HG03354 (cell line): Measurements from ENCODE around the gene CTXN1.
"Not testable (repeated sequence)": the region's sequence is repeated elsewhere in the genome, so short reads cannot be mapped to it uniquely, and the experiment has no call there.

Source experiments
- ATAC-seq: cut with Tn5 transposase; IDR thresholded peaks from one replicate; pipeline ENCODE4 v1.9.1; 2021; ENCODE audit warnings: mild to moderate bottlenecking; ENCODE audit not compliant: unreplicated experiment, poor library complexity, severe bottlenecking

CTXN1 gene

GRCh38 chr19:7953060-7953459 is 27.1 kb upstream of the CTXN1 start:
- ATAC-seq = no peak

DNA sequence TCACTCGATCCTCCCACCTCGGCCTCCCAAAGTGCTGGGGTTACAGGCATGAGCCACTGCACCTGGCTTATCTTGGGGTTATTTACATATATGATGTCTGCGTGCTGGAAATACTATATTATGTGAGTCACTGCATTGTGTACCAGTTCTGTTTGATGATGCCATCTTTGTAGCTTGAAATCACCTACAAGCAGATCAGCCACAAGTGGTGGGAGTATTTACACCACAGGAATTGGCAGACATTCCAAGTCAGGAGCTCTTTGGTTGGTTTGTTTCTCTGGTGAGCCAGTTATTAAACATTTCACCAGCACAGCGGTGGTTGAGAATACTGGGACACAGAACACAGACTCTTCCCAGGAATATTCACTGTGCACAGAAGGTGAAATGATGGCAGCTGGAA is 22.0 kb upstream of the CTXN1 start:
- no peak for ATAC-seq

DNA sequence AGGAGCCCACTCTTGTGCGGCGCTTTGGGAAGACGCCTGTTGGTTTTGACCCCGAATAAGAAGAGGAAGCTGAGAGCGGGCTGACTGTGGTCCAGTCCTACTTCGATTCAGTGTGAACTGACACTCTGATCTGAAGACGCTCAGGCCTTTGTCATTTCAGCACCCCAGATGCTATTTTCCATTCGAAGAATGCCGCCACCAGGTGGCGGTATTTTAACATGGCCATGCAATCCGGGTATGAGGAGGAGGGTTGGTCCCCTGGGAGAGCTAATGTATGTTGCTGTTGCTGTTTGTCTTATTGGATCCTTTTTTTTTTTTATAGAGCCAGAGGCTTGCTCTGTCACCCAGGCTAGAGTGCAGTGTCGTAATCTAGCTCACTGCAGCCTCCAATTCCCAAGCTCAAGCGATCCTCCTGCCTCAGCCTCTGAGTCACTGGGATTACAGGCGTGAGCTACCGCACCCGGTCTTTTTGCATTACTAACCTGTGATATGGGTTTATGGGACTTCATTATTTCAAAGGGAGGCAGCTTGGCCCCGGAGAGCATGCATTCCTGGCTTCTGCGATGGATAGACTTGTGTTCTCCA is 18.3 kb upstream of the CTXN1 start:
- ATAC-seq = peak; percentile 39

DNA sequence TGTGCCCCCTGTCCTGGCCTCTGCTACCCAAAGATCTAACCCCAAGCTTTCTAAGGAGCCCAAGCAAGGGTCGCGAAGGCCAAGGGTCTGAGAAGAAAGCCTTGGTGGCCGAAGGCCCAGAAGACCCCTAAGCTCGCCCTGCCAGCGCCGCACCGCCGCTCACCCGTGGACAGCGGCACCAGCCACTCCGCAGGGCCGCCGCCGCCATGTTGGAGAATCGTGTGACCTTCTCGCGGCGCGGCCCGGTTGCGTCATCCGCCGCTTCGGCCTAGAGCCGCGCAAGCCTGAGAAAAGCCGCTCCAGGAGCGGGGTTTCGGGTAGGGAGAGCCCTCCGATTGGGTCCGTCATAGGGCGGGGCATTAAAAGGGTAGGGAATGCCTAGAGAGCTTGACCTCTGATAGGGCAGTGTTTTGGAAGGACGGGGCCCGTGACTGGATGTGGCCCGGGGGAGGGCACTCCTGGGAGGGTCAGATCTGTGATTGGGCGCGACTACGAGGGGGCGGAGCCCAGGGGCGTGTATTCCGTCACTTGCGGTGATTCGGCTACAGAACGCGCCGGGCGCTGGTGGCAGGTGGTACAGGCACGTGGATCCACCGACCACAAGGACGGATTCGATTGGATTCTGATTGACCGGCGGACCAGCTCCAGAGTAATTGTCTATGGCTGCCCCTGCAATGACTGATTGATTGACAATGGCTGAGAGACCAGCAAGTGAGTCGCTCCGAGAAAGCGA is 17.7 kb upstream of the CTXN1 start, which contains the start of gene TIMM44:
Gene TIMM44 (minus strand): TSS at position 223 of the 733 bp plus-strand sequence. CDS start 15 bp downstream, at position 208.
- peak; percentile 95 for ATAC-seq

DNA sequence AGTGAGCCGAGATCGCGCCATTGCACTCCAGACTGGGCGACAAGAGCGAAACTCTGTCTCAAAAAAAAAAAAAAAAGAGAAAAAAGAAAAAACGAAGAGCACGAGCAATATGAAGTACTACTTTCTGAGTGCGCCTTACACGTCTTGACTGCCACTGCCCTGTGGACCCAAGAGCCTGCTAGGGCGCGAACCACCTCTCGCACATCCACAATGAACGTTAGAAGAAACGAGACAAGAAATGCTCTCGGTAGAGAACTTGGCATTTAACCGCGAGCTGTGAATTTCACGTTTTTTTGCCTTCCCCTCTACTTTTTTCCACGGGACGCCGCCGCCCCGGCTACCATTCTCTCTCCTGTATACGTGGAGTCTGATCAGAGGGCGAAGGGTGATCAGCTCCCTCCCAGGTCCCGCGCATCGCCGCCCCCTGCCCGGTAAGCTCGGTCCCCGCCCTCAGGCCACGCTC is 17.1 kb upstream of the CTXN1 start:
- no peak for ATAC-seq

DNA sequence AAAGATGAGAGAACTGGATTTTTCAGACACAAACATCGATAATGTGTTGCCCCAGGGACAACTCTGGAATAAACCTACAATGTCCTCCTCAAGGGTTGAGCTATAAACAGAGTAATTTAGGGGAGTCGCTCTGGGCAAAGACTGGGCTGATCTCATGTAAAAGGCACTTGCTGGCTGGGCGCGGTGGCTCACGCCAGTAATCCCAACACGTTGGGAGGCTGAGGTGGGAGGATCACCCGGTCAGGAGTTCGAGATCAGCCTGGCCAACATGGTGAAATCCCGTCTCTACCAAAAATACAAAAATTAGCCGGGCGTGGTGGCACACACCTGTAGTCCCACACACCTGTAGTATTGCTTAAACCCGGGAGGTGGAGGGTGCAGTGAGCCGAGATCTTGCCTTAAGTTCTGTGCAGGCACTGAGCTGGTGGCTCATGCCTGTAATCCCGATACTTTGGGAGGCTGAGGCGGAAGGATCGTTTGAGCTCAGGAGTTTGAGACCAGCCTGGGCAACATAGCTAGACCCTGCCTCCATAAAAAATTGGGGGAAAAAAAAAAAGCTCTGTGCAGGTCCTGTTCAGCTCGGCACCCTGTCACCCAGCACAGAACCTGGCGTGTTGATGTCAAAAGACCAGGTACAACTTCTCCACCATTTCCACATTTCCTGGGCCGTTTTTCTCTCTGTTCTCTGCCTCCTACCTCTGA is 16.1 kb upstream of the CTXN1 start:
- no peak for ATAC-seq

DNA sequence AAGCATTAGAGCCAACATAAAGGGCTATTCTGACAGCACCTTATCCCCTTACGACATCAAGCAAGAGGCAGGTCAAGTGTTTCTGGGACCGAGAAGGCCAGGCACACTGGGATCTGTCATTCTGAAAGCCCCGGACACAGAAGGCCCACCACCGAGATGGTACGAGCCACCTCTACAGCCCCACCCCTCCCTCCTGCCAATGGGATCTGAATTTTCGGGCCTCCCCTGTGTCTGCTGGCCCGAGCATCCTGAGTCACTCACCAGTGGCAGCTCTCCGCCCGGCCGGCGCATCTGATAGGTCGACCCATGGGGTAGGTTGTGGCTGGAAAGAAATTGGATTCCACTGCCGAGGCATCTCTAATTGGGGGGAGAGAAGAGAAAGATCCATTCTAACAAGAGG is 14.9 kb upstream of the CTXN1 start:
- no peak for ATAC-seq

DNA sequence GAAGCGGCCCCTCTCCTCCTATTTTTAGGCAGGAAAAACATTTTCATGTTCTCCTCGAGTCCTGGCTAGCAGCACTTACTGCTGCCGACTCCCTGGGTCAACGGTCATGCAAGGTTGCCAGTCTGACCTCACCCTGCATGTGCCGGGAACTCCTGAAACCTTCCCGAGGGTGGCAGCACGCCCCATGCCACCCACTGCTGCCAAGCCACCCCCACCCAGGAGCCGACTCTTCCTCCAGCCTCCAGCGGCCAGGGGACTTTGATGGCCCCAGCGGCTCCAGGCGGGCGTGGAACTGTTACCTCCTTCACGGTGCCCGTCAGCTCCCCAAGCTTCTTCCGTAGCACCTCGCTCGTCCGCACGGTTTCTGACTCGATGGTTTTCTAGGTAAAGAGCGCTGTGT is 8.8 kb upstream of the CTXN1 start:
- no peak for ATAC-seq

DNA sequence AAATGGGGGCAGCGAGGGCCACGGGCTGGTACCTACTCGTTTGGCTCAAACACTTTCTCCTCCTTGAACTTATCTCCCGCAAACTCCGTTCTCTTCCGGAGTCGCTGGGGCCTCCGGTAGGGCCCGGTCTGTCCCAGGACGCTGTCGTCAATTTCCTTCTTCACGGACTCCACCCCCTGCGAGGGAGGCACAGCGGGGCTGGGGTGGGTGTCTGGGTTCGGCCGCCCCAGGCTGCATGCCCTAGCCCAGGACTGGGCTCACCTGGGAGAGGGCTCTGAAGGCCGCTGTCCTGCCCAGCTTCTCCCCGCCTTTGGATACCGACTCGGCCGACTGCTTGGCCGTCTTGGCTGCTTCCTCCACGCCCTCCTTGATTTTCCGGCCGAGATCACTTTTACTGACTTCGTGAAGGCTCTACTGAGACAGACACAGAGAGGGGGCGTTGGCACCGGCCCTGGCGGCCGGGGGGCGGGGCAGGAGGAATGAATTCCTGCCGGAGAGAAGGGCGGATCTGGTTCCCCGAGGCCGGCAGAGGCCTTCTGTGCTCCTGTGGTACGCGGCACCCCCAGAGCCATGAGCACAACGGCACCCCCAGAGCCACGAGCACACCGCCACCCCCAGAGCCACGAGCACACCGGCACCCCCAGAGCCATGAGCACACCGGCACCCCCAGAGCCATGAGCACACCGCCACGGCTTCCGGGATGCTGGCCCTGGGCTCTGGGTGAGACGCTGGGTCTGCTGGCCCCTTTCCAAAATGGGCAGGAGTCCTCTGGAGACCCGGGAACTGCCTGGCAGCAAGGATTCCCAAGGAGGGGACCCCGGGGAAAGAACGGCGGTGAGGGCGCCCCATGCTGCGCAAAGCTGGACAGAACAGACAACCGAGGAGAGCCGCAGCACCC is 8.1 kb upstream of the CTXN1 start:
- no peak for ATAC-seq

DNA sequence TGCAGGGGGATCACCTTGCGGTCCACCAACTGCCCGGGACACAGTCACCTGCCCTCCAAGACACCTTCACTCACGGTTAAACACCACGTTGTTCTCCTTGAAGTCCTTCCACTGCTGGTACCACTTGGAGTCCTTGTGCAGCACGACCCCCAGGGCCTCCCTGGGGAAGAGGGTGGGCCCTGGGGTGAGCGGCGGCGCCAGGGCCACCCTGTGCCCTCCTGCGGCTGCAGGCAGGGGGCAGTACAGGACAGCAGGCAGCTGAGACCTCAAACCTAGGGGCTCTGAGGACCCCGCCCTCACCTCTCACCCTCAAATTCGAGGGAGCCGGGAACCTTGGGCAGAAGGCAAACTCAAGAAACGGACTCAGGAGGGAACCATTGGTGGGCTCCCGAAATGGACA is 7.5 kb upstream of the CTXN1 start:
- ATAC-seq = no peak

DNA sequence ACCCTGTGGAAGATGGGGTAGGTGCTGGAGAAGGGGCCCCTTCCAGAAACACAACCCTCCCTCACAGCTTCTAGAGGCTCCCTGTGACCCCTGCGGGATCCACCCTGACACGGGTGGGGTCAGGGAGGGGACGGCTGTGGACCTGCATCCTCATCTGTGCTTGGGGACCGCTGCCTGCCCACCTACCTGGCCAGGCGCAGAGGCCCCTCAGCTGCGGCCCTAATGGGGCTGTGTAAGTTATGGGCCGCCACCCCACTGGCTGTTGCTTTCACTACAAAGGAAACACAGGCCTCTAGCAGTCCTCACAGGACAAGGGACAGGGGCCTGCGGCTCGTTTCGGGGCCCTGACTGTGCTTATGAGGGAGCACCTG is 7.0 kb upstream of the CTXN1 start:
- no peak for ATAC-seq

DNA sequence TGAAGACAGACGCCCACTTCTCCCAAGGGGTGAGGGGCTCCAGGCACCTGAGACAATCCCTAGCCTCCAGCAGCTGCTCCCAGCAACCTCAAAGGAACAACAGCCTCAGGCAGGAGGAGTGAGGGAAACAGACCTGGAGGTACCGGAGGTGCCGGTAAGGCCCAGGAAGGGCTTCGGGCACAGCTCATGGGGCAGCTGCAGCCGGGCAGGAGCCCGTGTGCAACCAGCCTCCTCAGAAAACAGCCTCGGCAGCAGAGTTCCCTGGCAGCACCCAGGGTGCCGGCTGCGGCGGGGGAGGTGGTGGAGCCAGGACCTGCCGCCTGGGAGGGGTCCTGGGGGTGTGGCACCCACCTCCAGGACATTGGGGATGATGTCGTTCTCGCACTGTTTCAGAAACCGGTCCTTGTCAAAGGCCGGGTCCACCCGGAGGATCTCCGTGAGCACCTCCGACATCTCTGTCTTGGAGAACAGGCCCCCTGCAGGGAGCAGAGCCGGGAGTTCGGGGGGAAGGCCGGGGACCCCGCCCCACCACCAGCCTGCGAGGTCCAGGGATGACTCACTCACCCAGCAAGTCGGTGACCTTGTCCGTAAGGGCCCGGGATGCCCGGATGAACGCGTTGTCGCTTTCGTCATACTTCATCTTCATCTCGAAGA is 6.5 kb upstream of the CTXN1 start:
- no peak for ATAC-seq

- ATAC-seq = no peak
These were observed 5.5 kb upstream of the CTXN1 start for GRCh38 chr19:7931221-7932061.

DNA sequence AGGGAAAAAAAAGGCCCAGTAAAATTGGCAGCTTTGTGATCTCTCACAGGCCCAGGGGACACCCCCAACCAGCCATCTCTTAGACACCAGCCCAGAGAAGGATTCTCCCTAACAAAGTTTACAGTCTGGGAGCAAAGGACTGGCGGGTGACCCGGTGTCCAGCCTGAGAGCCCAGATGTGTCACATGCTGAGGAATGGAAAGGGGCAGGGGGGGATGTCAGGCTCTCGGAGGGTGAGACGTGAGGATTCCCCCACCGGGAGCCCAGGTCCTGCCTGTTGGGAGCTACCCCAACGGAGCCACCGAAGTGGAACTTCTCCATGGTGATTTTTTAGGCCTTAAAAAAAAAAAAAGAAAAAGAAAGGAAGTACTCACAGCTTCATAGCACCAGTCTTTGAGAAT is 4.8 kb upstream of the CTXN1 start:
- ATAC-seq = no peak

DNA sequence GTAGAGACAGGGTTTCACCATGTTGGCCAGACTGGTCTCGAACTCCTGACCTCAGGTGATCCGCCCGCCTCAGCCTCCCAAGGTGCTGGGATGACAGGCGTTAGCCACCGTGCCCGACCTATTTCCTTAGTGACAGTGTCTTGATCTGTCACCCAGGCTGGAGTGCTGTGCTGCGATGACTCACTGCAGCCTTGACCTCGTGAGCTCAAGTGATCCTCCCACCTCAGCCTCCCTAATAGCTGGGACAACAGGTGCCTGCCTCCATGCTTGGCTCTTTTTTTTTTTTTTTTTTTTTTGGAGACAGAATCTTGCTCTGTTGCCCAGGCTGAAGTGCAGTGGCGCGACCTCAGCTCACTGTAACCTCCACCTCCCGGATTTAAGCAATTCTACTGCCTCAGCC is 4.1 kb upstream of the CTXN1 start:
- ATAC-seq = not testable (repeated sequence)

- ATAC-seq = no peak
These were observed 3.1 kb upstream of the CTXN1 start for GRCh38 chr19:7928741-7929701.

GRCh38 chr19:7928334-7928706 is 2.4 kb upstream of the CTXN1 start:
- no peak for ATAC-seq
